Body of pancreas (tissue), 4 donors: ENCODE results near the gene GPATCH1.
A peak's percentile ranks its signal among the peaks of the same experiment; 100 is the strongest.

Experiments used
- CTCF ChIP-seq, 7 experiments: fragments of 450-650 bp in 4 of 7; fragments of 200-600 bp in 3 of 7; sonication (generic) in 3 of 7; IDR thresholded peaks; one replicate each; pipeline ENCODE4 v1.5.1; 2016 to 2019; ENCODE audit warnings: antibody characterized with exemption in 7 of 7
- POLR2A ChIP-seq, 3 donors: fragments of 450-650 bp; IDR thresholded peaks; one replicate each; pipeline ENCODE4 v1.6.1; 2016; ENCODE audit warnings: antibody characterized with exemption in 3 of 3, mild to moderate bottlenecking in 2 of 3

DNA sequence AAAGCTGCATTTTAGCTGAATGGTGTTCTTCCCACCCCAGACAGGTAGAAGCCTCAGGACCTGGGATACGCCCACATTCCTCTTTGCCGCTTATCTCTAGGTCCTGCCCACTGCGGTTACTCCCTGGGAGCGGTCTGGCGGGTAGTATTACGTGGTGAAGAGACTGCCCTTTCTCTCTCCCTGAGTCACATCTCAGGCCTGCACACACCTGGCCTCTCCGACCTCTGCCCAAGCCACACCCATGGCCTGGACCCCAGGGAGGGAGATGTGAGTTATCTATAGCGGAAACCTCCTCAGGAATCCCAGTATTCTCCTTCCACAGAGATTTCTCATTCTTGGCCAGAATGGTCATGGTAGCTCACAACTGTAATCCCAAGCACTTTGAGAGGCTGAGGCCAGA, 33.6 kb upstream of the GPATCH1 start:
- TF ChIP-seq CTCF (IDR thresholded peaks at IDR 0.05) (no peak), POLR2A (IDR thresholded peaks at IDR 0.05) (peak; percentile 29 to 64 (median 63))
